Activated T-helper 17 cell treated with anti-CD3 and anti-CD28 coated beads, Interleukin-2, amount 50 U/mL, for 72 hours (primary cell): ENCODE measurements around the gene SNRNP200. TPM values are rescaled to one million over a fixed set of nuclear protein-coding genes. Genes with fewer than 3 reads are reported as not detected.

Experiments used
- ATAC-seq: fragments of 150-1000 bp; cut with Tn5 transposase; replicated peaks from 2 replicates; pipeline ENCODE4 v1.10.0; 2021; ENCODE audit warnings: mild to moderate bottlenecking, moderate library complexity
- H3K27ac Mint-ChIP-seq: one replicate; pipeline ENCODE4 v1.8.0; 2022; ENCODE audit warnings: mixed read lengths
- H3K27me3 Mint-ChIP-seq: one replicate; pipeline ENCODE4 v1.8.0; 2022; ENCODE audit warnings: mixed read lengths
- H3K36me3 Mint-ChIP-seq: one replicate; pipeline ENCODE4 v1.8.0; 2022; ENCODE audit warnings: low read depth, mild to moderate bottlenecking, mixed read lengths
- H3K4me1 Mint-ChIP-seq: one replicate; pipeline ENCODE4 v1.8.0; 2022; ENCODE audit warnings: mixed read lengths
- H3K4me3 Mint-ChIP-seq: one replicate; pipeline ENCODE4 v1.8.0; 2022; ENCODE audit warnings: mild to moderate bottlenecking, mixed read lengths
- H3K9me3 Mint-ChIP-seq: one replicate; pipeline ENCODE4 v1.8.0; 2022; ENCODE audit warnings: mixed read lengths
- total RNA-seq, 2 donors: library from RNA; stranded (reverse); gene quantifications; one replicate each; pipeline ENCODE4 v1.2.3, GENCODE V29; 2022

Gene SNRNP200
- total RNA-seq: 100 to 1,000 TPM; 155 to 198 TPM

- Mint-ChIP-seq H3K9me3 (no peaks in the 10 kb centered on the region), H3K4me3 (peak within 1 kb of the TSS; percentile 100), H3K36me3 (peaks cover 64% of the 10 kb centered on the region), H3K27me3 (no peaks in the 10 kb centered on the region), H3K27ac (peak within 1 kb of the TSS; percentile 100), H3K4me1 (peaks cover 33% of the 10 kb centered on the region)
- ATAC-seq: peak; percentile 99
These were observed at the start of gene SNRNP200 for GRCh38 chr2:96305091-96305978. TSS of gene SNRNP200 (minus strand) at chr2:96305546. CDS start at chr2:96305437, 109 bp downstream.

DNA sequence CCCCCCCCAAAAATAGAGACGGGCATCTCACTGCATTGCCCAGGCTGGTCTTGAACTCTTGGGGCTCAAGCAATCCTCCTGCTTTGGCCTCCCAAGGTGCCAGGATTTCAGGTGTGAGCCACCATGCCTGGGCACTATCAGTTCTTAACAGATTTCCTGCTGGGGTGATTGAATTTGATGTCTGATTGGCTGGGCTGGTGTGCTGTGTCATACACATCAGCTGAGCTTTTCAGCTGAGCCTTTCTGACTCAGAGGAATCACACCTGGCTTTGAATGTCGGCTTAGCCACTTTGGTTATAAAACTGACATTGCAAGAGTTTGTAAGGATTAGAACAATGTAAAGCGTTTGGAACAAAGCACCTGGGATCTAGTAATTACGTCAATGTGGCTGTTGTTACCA lies 49.1 kb upstream of the SNRNP200 start:
- ATAC-seq: no peak
- Mint-ChIP-seq H3K27me3 (no peaks in the 10 kb centered on the region), H3K4me3 (no peak overlapping the region), H3K36me3 (peaks cover 66% of the 10 kb centered on the region), H3K9me3 (no peaks in the 10 kb centered on the region), H3K27ac (no peak overlapping the region), H3K4me1 (peaks cover 6% of the 10 kb centered on the region)

DNA sequence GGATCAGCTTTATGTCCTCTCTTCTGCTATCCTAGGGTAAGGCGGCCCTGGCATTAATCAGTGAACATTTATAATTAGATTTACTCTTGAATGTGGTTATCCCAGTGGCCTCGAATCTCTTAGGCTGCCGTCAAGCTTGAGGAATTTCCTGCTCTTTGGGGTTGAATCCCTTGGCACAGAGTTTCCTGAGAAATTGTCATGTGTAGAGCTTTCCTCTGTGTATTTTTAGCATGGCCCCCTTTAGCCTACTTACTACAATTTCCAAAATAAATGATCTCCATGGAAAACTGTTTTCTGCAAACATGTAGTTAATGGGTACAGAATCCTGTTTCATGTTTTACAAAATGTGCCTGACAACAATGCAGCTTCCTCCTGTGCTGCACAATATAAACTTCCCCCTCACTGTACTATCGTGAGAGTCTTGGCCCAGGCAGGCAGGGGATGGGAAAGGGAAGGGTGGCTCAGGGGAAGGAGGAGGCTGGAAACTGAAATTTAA lies 48.3 kb upstream of the SNRNP200 start:
- H3K4me3 Mint-ChIP-seq: no peak overlapping the region
- peaks cover 69% of the 10 kb centered on the region for H3K36me3 Mint-ChIP-seq
- no peaks in the 10 kb centered on the region for H3K9me3 Mint-ChIP-seq
- no peaks in the 10 kb centered on the region for H3K4me1 Mint-ChIP-seq
- no peak overlapping the region for H3K27ac Mint-ChIP-seq
- H3K27me3 Mint-ChIP-seq: no peaks in the 10 kb centered on the region
- ATAC-seq: no peak

DNA sequence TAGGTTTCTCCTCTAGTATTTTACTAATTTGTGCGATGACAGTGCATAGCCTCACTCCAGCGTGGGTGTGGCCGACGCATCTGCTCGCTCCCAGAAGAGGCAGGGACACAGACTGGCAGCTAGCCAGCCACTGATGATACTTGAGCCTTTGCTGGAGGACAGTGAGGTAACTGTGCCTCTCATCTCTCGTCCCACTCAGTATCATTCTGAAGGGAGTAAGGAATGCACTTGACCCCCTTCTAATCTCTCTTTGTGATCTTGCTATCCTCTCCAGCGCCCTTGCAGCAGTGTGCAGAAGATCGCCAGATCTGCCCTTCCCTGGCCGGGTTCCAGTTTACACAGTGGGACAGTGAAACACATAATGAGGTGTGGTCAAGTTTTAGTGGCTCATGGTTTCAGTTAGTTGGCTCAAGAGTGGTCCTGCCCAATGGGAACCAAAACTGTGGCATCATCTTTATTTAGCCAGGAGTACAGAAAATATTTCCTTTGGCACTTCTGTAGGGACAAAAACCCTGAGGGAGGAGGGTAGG lies 47.8 kb upstream of the SNRNP200 start:
- no peaks in the 10 kb centered on the region for H3K9me3 Mint-ChIP-seq
- no peaks in the 10 kb centered on the region for H3K27me3 Mint-ChIP-seq
- no peaks in the 10 kb centered on the region for H3K4me1 Mint-ChIP-seq
- no peak for ATAC-seq
- H3K4me3 Mint-ChIP-seq: no peak overlapping the region
- peaks cover 72% of the 10 kb centered on the region for H3K36me3 Mint-ChIP-seq
- H3K27ac Mint-ChIP-seq: no peak overlapping the region

DNA sequence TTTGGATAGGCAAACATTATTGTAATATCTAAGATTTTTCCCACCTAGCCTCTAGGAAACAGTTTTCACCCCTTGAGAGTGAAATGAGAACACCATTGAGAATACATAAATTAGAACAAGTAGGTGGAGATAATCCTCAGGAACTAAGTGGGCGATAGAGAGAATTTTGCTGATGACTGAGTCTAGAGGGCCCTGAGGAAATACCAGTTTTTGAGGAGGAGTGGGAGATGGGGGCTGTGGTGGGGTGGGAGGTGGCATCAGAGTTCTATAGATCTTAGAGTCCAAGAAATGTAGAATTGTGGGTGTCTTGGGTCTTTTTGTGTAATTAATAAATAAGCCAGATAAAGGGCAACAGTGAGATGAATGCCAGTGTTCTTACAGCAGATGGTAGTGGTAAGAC lies 42.0 kb upstream of the SNRNP200 start:
- H3K36me3 Mint-ChIP-seq: peaks cover 84% of the 10 kb centered on the region
- H3K4me3 Mint-ChIP-seq: no peak overlapping the region
- H3K9me3 Mint-ChIP-seq: no peaks in the 10 kb centered on the region
- ATAC-seq: no peak
- H3K27me3 Mint-ChIP-seq: no peaks in the 10 kb centered on the region
- H3K4me1 Mint-ChIP-seq: peaks cover 13% of the 10 kb centered on the region
- no peak overlapping the region for H3K27ac Mint-ChIP-seq

- Mint-ChIP-seq H3K36me3 (peaks cover 90% of the 10 kb centered on the region), H3K4me3 (peak overlapping the region; percentile 73), H3K4me1 (peaks cover 27% of the 10 kb centered on the region), H3K9me3 (no peaks in the 10 kb centered on the region), H3K27ac (no peak overlapping the region), H3K27me3 (no peaks in the 10 kb centered on the region)
- no peak for ATAC-seq
These were observed 40.6 kb upstream of the SNRNP200 start for GRCh38 chr2:96345868-96346462.

DNA sequence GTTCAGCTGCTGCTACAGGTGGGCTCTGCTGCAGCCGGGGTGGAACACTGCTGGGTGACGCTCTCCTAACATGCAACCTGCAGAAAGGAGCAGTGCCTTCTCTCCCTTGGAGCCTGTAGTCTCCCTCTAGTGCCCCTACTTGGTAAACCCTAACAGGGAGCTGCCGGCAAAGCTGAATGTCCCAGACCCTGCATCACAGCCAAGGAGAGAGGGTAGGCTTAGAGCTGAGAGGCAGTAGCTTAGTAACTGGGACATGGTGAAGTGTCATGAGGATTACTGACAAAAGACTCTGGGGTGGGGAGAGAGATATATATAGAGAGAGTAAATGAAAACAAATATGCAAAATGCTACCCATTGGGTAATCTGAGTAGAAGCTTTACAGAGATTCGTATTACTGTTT lies 40.1 kb upstream of the SNRNP200 start:
- peaks cover 89% of the 10 kb centered on the region for H3K36me3 Mint-ChIP-seq
- H3K4me1 Mint-ChIP-seq: peaks cover 31% of the 10 kb centered on the region
- H3K27ac Mint-ChIP-seq: no peak overlapping the region
- peak overlapping the region; percentile 73 for H3K4me3 Mint-ChIP-seq
- no peaks in the 10 kb centered on the region for H3K9me3 Mint-ChIP-seq
- H3K27me3 Mint-ChIP-seq: no peaks in the 10 kb centered on the region
- ATAC-seq: no peak

GRCh38 chr2:96344011-96344410 lies 38.7 kb upstream of the SNRNP200 start:
- H3K27me3 Mint-ChIP-seq: no peaks in the 10 kb centered on the region
- peak overlapping the region; percentile 73 for H3K4me3 Mint-ChIP-seq
- peak; percentile 83 for ATAC-seq
- H3K36me3 Mint-ChIP-seq: peaks cover 86% of the 10 kb centered on the region
- peaks cover 41% of the 10 kb centered on the region for H3K4me1 Mint-ChIP-seq
- H3K27ac Mint-ChIP-seq: peak overlapping the region; percentile 90
- no peaks in the 10 kb centered on the region for H3K9me3 Mint-ChIP-seq

GRCh38 chr2:96342085-96342484 lies 36.7 kb upstream of the SNRNP200 start:
- no peaks in the 10 kb centered on the region for H3K27me3 Mint-ChIP-seq
- peak; percentile 79 for ATAC-seq
- H3K4me3 Mint-ChIP-seq: peak overlapping the region; percentile 73
- no peaks in the 10 kb centered on the region for H3K9me3 Mint-ChIP-seq
- H3K36me3 Mint-ChIP-seq: peaks cover 79% of the 10 kb centered on the region
- H3K27ac Mint-ChIP-seq: peak overlapping the region; percentile 90
- peaks cover 46% of the 10 kb centered on the region for H3K4me1 Mint-ChIP-seq

DNA sequence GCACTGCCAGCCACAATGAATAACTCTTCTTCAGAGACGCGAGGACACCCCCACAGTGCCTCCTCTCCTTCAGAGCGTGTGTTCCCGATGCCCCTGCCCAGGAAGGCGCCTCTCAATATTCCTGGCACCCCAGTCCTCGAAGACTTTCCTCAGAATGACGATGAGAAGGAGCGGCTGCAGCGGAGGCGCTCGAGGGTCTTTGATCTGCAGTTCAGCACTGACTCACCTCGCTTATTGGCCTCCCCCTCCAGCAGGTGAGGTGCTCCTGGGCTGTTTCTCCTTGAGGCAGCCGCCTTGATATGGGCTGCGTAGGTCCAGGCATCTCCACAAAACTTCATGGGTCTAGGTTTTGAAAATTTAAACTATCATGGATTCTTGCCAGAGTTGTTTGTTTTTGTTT lies 36.3 kb upstream of the SNRNP200 start:
- H3K9me3 Mint-ChIP-seq: no peaks in the 10 kb centered on the region
- H3K27me3 Mint-ChIP-seq: no peaks in the 10 kb centered on the region
- peak overlapping the region; percentile 90 for H3K27ac Mint-ChIP-seq
- H3K4me1 Mint-ChIP-seq: peaks cover 49% of the 10 kb centered on the region
- ATAC-seq: no peak
- peaks cover 75% of the 10 kb centered on the region for H3K36me3 Mint-ChIP-seq
- peak overlapping the region; percentile 73 for H3K4me3 Mint-ChIP-seq

DNA sequence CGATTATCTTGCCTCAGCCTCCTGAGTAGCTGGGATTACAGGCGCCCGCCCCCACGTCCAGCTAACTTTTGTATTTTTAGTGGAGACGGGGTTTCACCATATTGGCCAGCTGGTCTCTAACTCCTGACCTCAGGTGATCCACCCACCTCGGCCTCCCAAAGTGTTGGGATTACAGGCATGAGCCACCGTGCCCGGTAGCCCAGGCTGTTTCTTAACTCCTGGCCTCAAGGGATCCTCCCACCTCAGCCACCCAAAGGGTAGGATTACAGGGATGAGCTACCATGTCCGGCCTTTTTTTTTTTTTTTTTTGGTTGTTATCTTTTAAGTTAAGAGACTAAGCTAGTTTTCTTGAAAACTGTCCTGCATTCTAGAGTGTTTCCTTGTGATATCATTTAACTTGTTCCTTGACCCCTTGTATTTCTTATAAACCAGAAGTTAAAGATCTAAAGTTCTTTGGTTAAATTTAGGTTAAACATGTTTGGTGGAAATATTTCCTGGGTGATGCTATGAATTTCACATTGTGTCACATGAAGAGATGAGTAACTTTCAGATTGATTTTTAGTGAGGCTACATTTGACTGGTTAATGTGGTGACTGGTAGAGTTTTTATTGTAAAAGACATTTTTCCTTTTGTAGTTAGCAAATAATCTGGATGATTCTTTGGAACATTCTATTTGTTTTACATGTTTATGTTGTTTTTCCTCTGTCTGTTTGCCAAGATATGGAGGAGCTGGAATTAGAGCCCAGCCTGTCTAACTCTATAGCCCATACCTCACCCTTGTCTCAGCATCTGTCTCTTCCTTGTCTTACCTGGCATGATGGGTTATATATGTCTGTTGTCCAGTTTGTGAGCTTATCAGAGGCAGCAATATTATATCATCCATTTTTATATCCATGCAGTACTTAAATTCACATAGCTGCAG lies 35.4 kb upstream of the SNRNP200 start:
- H3K4me3 Mint-ChIP-seq: peak overlapping the region; percentile 73
- H3K9me3 Mint-ChIP-seq: no peaks in the 10 kb centered on the region
- peak overlapping the region; percentile 90 for H3K27ac Mint-ChIP-seq
- ATAC-seq: peak; percentile 50
- H3K36me3 Mint-ChIP-seq: peaks cover 74% of the 10 kb centered on the region
- H3K4me1 Mint-ChIP-seq: peaks cover 56% of the 10 kb centered on the region
- H3K27me3 Mint-ChIP-seq: no peaks in the 10 kb centered on the region

DNA sequence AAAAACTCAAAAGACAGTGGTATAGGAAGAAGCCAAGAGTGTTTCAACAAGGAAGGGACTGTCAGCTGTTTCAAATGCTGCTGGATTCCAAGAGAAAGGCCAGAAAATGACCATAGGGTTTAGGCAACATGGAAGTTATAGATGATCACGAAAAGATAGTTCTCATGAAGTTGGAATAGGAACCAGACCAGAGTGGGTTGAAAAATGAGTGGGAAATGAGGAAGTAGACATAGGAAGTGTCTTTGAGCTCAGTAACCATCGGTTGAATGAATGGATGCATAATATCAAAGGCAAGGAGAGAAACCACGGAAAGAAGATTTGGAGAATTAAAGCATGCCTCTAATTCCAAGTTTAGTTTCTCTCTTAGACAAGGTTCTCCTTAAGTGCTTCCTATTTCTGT lies 31.5 kb upstream of the SNRNP200 start:
- H3K36me3 Mint-ChIP-seq: peaks cover 37% of the 10 kb centered on the region
- H3K27ac Mint-ChIP-seq: peak overlapping the region; percentile 94

DNA sequence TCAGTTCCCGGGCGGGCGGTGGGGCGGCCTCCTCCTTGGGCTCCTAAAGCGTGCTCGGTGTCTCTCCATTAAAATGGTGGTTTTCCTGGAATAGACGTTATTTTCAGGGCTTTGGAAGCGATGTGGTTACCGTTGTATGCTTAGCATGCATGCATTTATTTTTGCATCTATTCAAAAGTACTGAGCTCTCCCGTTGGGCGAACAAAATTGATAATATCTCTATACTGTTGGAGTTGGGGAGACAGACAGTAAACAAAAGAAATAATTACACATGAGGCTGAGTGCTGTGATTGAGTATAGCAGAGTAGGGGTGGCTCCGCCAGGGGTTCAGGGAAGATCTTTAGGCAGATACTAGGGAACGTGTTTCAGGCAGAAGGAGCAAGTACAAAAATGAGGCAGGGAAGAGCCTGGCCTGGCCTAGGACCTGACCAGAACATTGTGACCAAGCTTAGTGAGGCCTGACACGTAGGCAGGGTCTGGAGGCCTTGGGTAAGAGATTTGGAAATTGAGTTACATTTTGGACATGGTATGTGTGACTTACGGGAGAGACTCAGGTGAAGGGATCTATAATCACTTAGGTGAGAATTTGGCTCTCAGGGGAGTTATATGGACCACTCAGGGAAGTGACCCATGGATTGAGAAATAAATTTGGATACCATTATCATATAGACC lies 30.9 kb upstream of the SNRNP200 start:
- H3K4me3 Mint-ChIP-seq: peak overlapping the region; percentile 97
- H3K27me3 Mint-ChIP-seq: no peaks in the 10 kb centered on the region
- H3K27ac Mint-ChIP-seq: peak overlapping the region; percentile 94
- peaks cover 47% of the 10 kb centered on the region for H3K4me1 Mint-ChIP-seq
- H3K9me3 Mint-ChIP-seq: no peaks in the 10 kb centered on the region
- no peak for ATAC-seq
- H3K36me3 Mint-ChIP-seq: peaks cover 31% of the 10 kb centered on the region

More for the DNA sequence above, 31.5 kb upstream of the SNRNP200 start:
- ATAC-seq: no peak
- H3K27me3 Mint-ChIP-seq: no peaks in the 10 kb centered on the region
- peaks cover 53% of the 10 kb centered on the region for H3K4me1 Mint-ChIP-seq
- H3K4me3 Mint-ChIP-seq: peak overlapping the region; percentile 97
- H3K9me3 Mint-ChIP-seq: no peaks in the 10 kb centered on the region
